ENCODE measurements around the gene CLEC3A.
"Not testable (repeated sequence)": the region's sequence is repeated elsewhere in the genome, so short reads cannot be mapped to it uniquely, and the experiment has no call there.

DNA sequence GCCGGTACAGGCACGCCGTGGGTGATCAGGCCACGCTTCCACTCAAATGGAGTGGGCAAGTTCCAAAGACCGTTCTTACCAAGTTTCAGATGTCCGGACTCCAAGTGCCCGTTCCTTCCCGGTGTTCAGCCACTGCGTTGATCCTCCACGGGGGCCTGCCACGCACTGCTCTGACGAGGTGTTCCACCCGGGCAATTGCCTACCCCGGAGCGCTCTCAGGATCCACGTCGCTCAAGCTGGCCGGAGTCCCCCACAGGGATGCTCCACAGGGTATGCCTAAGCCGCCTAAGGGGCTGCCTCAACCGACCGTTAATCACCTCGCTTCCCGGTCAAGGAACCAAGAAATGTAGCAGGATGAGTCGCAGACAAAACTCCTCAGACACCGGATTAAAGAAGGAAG, 37.5 kb downstream of the CLEC3A start:
- TF ChIP-seq BHLHE40 (IDR thresholded peaks at IDR 0.05; ENCODE audit: borderline replicate concordance); SUZ12 (IDR thresholded peaks at IDR 0.05); LEF1 (IDR thresholded peaks at IDR 0.05; ENCODE audit: borderline replicate concordance); SP1 (IDR thresholded peaks at IDR 0.05): not testable (repeated sequence)

Data from HEK293T (cell line).